Measurements from ENCODE around the gene PCDH12. TPM values are rescaled to one million over a fixed set of nuclear protein-coding genes. Genes with fewer than 3 reads are reported as not detected.
A peak's percentile ranks its signal among the peaks of the same experiment; 100 is the strongest.

PCDH12 gene
- total RNA-seq (2014; rRNA removed; shearing (Covaris generic)), result not detected in 2 replicates
- 0.04 TPM in 1 of 2 replicates, not detected in the other for polyA plus RNA-seq (2015; cell fraction: cytosol; rRNA removed)
- polyA plus RNA-seq (2015; cell fraction: nucleus; rRNA removed), result not detected in 2 replicates

- in situ Hi-C loops (cut with HindIII; ENCODE audit: low pct_unique_long_range_greater_than_20kb, low sequenced_read_pairs), result no loop called here
- DNase-seq (ENCODE audit: low read depth, low spot score), result no peak
These were observed at the start of gene PCDH12 for GRCh38 chr5:141958113-141958512. Gene PCDH12, minus strand, starts transcription at chr5:141958202. Its CDS starts 351 bp downstream, at chr5:141957851.

DNA sequence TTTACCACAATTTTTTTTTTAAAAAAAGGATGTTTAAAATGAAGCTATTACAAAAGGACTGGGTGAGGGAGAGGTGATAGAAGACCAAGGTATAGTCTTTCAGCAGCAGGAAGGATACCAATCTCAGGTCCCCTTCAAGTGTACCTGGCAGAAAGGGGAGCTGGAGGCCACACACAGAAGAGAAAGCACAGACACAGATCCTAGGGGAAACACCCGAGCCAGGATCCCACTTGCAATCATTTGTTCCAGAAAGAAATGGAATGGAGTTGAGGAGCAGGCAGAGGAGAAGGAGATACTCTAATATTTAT is 49.2 kb upstream of the PCDH12 start:
- in situ Hi-C loops (cut with HindIII; ENCODE audit: low pct_unique_long_range_greater_than_20kb, low sequenced_read_pairs), result loop anchor here (25.0 kb wide), 1 partner anchor 130 kb away; no protein-coding TSS in a partner anchor
- no peak for DNase-seq (ENCODE audit: low read depth, low spot score)

GRCh38 chr5:142006363-142007236 is 48.6 kb upstream of the PCDH12 start:
- in situ Hi-C loops (cut with HindIII; ENCODE audit: low pct_unique_long_range_greater_than_20kb, low sequenced_read_pairs), result loop anchor here (25.0 kb wide), 1 partner anchor 131 kb away; no protein-coding TSS in a partner anchor
- no peak for DNase-seq (ENCODE audit: low read depth, low spot score)

- in situ Hi-C loops (cut with HindIII; ENCODE audit: low pct_unique_long_range_greater_than_20kb, low sequenced_read_pairs), result loop anchor here (25.0 kb wide), 1 partner anchor 134 kb away; no protein-coding TSS in a partner anchor
- DNase-seq (ENCODE audit: low read depth, low spot score), result no peak
These were observed 45.3 kb upstream of the PCDH12 start for GRCh38 chr5:142003266-142003800.

- peak; percentile 66 for DNase-seq (ENCODE audit: low read depth, low spot score)
- in situ Hi-C loops (cut with HindIII; ENCODE audit: low pct_unique_long_range_greater_than_20kb, low sequenced_read_pairs), result loop anchor here (25.0 kb wide), 1 partner anchor 136 kb away; no protein-coding TSS in a partner anchor
These were observed 42.9 kb upstream of the PCDH12 start for GRCh38 chr5:142000704-142001484.

GRCh38 chr5:142000173-142000572 is 42.2 kb upstream of the PCDH12 start:
- in situ Hi-C loops (cut with HindIII; ENCODE audit: low pct_unique_long_range_greater_than_20kb, low sequenced_read_pairs), result loop anchor here (25.0 kb wide), 1 partner anchor 137 kb away; no protein-coding TSS in a partner anchor
- DNase-seq (ENCODE audit: low read depth, low spot score), result no peak

DNA sequence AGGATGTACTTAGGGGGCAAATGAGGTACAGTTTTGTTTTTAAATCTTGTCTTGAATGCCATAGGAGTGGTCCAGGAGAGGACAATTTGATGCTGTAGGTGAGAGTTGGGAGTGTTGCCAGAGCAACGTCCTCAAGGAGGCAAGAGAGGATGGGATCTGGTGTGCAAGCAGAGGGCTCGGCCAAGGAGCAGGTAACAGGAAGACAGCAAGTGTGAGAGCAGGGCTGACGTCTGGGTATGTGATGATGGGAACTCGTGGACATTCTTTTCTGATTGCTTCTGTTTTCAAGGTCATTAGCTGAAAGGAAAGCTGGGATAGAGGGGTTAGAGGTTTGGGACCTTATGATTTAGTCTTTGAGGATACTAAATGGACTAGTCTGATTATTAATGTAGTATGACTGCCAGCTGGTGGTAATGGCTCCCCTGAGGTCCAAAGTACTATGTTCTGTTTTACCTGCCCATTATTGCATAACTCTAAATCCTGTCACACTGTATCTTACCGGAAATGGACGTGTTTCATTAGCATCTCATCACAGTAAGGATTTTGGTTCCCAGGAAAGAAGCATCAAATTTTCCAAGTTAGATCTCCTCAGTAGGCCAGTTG is 39.5 kb upstream of the PCDH12 start:
- in situ Hi-C loops (cut with HindIII; ENCODE audit: low pct_unique_long_range_greater_than_20kb, low sequenced_read_pairs), result no loop called here
- DNase-seq (ENCODE audit: low read depth, low spot score), result no peak

- DNase-seq (ENCODE audit: low read depth, low spot score), result no peak
- in situ Hi-C loops (cut with HindIII; ENCODE audit: low pct_unique_long_range_greater_than_20kb, low sequenced_read_pairs), result no loop called here
These were observed 37.7 kb upstream of the PCDH12 start for GRCh38 chr5:141995656-141996055.

DNA sequence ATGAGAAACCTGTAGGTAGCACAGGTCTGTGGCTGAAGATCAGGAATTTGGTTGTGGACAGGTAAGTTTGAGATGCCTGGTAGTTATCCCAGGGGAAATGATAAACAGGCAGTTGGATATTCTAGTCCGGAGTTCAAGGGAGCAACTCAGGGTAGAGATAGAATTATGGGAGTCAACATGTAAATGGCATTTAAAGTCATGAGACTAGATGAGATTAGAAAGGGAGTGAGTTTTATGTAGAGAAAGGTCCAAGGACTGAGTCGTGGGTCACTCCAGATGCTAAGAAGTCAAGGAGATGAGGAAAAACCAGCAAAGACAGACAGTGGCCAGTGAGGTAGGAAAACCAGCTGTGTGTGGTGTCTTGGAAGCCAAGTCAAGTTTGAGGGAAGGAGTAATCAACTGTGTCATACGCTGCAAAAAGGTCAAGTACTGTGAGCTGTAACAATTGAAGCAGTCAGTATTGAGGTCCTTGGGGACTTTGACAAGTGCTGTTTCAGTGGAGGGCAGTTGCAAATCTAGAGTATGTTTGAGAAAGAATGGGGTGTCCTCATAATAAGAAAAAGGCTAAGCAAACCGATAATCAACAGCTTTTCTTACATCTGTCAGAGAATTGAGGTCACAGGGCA is 36.6 kb upstream of the PCDH12 start:
- DNase-seq (ENCODE audit: low read depth, low spot score), result peak; percentile 75
- in situ Hi-C loops (cut with HindIII; ENCODE audit: low pct_unique_long_range_greater_than_20kb, low sequenced_read_pairs), result no loop called here

DNA sequence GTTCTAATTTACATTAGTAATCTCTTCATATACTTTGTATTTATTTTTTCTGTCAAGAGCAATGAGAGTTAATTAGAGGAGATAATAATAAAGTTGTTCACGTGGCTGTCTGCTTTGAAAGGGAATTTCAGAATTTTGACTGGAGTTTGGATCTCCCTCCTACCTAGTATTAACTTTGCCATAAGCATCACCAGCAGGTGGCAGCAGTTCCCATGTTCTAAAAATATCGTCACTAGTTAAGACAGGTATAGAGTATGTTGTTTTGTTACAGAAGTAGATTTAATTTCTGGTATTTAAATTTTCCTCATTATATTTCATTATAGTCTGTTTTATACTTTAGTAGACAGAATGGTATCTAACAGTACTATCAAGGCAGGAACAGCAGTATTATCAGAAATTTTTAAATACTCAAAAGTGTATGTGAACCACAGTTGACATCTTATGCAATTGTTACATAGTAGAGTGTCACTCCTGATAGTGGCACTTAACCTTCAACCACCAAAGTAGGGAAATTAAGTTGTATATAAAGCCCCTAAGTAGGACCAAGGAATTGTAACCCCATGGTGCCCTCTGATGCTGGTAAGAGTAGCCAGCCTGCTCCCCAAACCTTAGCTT is 34.5 kb upstream of the PCDH12 start:
- DNase-seq (ENCODE audit: low read depth, low spot score), result peak; percentile 78
- in situ Hi-C loops (cut with HindIII; ENCODE audit: low pct_unique_long_range_greater_than_20kb, low sequenced_read_pairs), result no loop called here

- no peak for DNase-seq (ENCODE audit: low read depth, low spot score)
- in situ Hi-C loops (cut with HindIII; ENCODE audit: low pct_unique_long_range_greater_than_20kb, low sequenced_read_pairs), result no loop called here
These were observed 31.7 kb upstream of the PCDH12 start for GRCh38 chr5:141989720-141990119.

DNA sequence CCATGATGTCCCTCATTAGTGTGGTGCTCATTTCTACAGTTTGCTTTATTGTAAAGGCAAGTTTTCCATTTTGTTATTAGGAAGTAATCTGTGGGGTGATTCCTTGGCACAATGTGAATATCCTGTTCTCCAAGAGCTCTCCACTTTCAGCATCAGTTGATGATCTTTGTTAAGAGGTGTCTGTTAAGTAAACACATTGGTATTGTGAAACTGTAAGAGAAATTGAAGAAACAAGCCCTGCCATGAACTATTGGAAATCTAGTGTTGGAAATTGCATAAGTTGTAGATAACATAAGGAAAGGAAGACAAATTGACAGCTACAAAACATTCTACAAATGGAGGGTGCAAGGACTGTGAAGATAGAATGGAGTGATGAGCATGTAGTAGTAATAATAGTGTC is 28.1 kb upstream of the PCDH12 start:
- DNase-seq (ENCODE audit: low read depth, low spot score), result no peak
- in situ Hi-C loops (cut with HindIII; ENCODE audit: low pct_unique_long_range_greater_than_20kb, low sequenced_read_pairs), result no loop called here

- in situ Hi-C loops (cut with HindIII; ENCODE audit: low pct_unique_long_range_greater_than_20kb, low sequenced_read_pairs), result no loop called here
- no peak for DNase-seq (ENCODE audit: low read depth, low spot score)
These were observed 24.6 kb upstream of the PCDH12 start for GRCh38 chr5:141982626-141983025.

- in situ Hi-C loops (cut with HindIII; ENCODE audit: low pct_unique_long_range_greater_than_20kb, low sequenced_read_pairs), result no loop called here
- no peak for DNase-seq (ENCODE audit: low read depth, low spot score)
These were observed 20.4 kb upstream of the PCDH12 start for GRCh38 chr5:141978389-141978788.

DNA sequence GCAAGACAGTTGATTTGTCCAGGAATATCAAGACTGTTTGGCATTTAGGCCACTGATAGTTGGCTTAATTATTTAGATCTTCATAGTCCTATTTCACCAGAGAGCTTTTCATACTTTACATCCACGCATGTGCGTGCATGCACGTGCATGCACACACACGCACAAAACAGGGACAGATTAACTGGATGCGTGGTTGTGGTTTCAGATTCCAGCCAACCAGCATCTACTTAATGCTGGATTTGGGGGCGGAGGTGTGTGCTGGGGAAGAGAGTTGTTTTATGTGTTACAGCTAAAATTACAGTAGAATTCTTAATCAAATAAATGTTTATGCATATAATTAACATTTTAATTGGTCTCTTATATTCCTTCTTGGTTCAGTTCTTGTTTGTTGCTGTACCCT is 18.2 kb upstream of the PCDH12 start:
- DNase-seq (ENCODE audit: low read depth, low spot score), result no peak
- in situ Hi-C loops (cut with HindIII; ENCODE audit: low pct_unique_long_range_greater_than_20kb, low sequenced_read_pairs), result no loop called here

- in situ Hi-C loops (cut with HindIII; ENCODE audit: low pct_unique_long_range_greater_than_20kb, low sequenced_read_pairs), result no loop called here
- no peak for DNase-seq (ENCODE audit: low read depth, low spot score)
These were observed 16.0 kb upstream of the PCDH12 start for GRCh38 chr5:141973871-141974595.
